Upper lobe of right lung (tissue), 1 donor: ENCODE measurements around the gene PTPRT. TPM values are rescaled to one million over a fixed set of nuclear protein-coding genes. Genes with fewer than 3 reads are reported as not detected.

Source experiments
- ATAC-seq: fragments of 200-7000 bp; cut with Tn5 transposase; one replicate; pipeline ENCODE4 v1.9.1; 2020; ENCODE audit warnings: mild to moderate bottlenecking, moderate library complexity
- DNase-seq: peaks from one replicate; pipeline ENCODE4 v3.0.0-alpha.2; 2020
- H3K27ac ChIP-seq: fragments of 200-600 bp; one replicate; pipeline ENCODE4 v1.8.0; 2022
- H3K27me3 ChIP-seq: fragments of 200-600 bp; one replicate; pipeline ENCODE4 v1.8.0; 2022; ENCODE audit warnings: mild to moderate bottlenecking
- H3K36me3 ChIP-seq: fragments of 200-600 bp; one replicate; pipeline ENCODE4 v1.8.0; 2022
- H3K4me1 ChIP-seq: fragments of 200-600 bp; one replicate; pipeline ENCODE4 v1.8.0; 2022
- H3K4me3 ChIP-seq: fragments of 200-600 bp; one replicate; pipeline ENCODE4 v1.8.0; 2022; ENCODE audit warnings: mild to moderate bottlenecking
- H3K9me3 ChIP-seq: fragments of 200-600 bp; one replicate; pipeline ENCODE4 v1.8.0; 2022
- intact Hi-C: fragments of 100-400 bp; cut with DNase I; formaldehyde crosslinking; loops from one replicate; pipeline ENCODE4 v1.11.0; 2022
- total RNA-seq: library from RNA; stranded (reverse); fragmentation: NEBNext Ultra II Directional; extraction: Animal tissue kit (Norgen Biotek cat#: 25700); gene quantifications from one replicate; pipeline ENCODE4 v1.2.1, GENCODE V29; 2021
- TF ChIP-seq, protein P1 (sequence below): fragments of 200-600 bp; IDR thresholded peaks from one replicate; pipeline ENCODE4 v1.8.0; 2022; ENCODE audit warnings: antibody characterized with exemption
- donor health status: DM: no; HTN: yes; CAD: no; lungs with severe emphysema.

PTPRT gene
- total RNA-seq, 1 donor from 2014 or later = 0.46 TPM

DNA sequence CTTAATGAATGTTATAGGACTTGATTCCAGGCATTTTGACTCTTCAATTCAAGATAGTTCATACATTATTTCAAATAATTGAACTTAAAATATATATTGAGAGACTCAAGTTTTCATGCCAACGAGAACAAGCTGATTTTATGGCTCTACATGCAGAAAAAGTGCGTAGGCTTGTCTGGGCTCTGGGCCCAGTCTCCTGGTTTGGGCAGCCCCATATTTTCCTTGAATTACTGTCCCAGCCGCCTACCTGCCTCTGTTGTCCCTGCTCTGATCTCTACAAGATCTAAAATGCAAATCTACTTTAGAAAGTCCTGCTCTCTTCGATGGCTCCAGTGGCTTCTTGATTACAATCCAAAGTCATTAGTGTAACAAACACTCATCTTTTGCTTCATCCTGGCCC lies 1034.1 kb downstream of the PTPRT start:
- Histone ChIP-seq H3K4me3 (no peak overlapping the region), H3K4me1 (no peaks in the 10 kb centered on the region), H3K27ac (no peak overlapping the region), H3K36me3 (no peaks in the 10 kb centered on the region), H3K27me3 (peaks cover 5% of the 10 kb centered on the region), H3K9me3 (no peaks in the 10 kb centered on the region)
- DNase-seq (no peak), ATAC-seq (no peak)
- TF ChIP-seq, protein P1, sequence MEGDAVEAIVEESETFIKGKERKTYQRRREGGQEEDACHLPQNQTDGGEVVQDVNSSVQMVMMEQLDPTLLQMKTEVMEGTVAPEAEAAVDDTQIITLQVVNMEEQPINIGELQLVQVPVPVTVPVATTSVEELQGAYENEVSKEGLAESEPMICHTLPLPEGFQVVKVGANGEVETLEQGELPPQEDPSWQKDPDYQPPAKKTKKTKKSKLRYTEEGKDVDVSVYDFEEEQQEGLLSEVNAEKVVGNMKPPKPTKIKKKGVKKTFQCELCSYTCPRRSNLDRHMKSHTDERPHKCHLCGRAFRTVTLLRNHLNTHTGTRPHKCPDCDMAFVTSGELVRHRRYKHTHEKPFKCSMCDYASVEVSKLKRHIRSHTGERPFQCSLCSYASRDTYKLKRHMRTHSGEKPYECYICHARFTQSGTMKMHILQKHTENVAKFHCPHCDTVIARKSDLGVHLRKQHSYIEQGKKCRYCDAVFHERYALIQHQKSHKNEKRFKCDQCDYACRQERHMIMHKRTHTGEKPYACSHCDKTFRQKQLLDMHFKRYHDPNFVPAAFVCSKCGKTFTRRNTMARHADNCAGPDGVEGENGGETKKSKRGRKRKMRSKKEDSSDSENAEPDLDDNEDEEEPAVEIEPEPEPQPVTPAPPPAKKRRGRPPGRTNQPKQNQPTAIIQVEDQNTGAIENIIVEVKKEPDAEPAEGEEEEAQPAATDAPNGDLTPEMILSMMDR = no peak
- intact Hi-C loops = no loop called here

DNA sequence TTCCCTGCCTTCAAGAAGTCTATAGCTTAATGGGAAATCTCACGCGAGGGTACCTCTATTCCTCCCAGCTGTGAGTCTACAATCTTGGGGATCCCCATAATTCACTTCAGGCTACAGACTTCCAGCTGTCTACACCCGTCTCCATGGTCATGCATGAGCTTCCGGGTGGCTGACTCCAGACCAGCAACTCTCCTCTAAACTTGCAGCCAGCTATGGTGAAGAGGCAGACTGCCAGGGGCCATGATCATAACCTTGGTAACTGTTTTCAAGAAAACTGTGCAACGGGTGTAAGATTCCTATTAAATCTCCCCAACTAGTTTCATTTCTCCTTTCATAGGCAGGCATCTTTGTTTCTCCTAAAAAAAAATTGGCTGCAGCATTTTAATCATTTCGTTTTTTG lies 1037.1 kb downstream of the PTPRT start:
- Histone ChIP-seq H3K4me1 (no peaks in the 10 kb centered on the region), H3K9me3 (no peaks in the 10 kb centered on the region), H3K4me3 (no peak overlapping the region), H3K27me3 (peaks cover 5% of the 10 kb centered on the region), H3K36me3 (no peaks in the 10 kb centered on the region), H3K27ac (no peak overlapping the region)
- TF ChIP-seq, protein P1 = no peak
- intact Hi-C loops = no loop called here
- ATAC-seq (no peak), DNase-seq (no peak)

DNA sequence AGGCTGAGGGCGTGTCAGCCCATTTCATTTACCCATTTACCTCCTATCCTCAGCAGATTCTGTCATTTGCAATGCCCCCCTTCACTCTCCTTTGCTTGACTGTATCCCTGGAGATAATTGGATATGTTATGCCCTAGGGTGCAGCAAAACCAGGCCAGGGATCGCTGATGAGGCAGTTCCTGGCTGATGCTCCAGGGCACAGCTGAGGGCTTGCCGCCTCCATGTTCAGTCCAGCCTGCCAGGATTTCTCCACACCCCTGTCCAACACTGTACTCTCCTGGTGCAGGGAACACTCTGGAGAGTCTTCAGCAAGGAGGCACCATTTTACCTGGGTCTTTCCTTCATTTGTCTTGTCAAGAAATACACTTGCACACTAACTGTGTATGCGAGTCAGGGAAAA lies 1039.5 kb downstream of the PTPRT start:
- DNase-seq = no peak
- H3K4me1 ChIP-seq = no peaks in the 10 kb centered on the region
- TF ChIP-seq, protein P1 = no peak
- no peaks in the 10 kb centered on the region for H3K36me3 ChIP-seq
- H3K27me3 ChIP-seq = no peaks in the 10 kb centered on the region
- intact Hi-C loops = no loop called here
- H3K9me3 ChIP-seq = no peaks in the 10 kb centered on the region
- ATAC-seq = no peak
- H3K27ac ChIP-seq = no peak overlapping the region
- H3K4me3 ChIP-seq = no peak overlapping the region

DNA sequence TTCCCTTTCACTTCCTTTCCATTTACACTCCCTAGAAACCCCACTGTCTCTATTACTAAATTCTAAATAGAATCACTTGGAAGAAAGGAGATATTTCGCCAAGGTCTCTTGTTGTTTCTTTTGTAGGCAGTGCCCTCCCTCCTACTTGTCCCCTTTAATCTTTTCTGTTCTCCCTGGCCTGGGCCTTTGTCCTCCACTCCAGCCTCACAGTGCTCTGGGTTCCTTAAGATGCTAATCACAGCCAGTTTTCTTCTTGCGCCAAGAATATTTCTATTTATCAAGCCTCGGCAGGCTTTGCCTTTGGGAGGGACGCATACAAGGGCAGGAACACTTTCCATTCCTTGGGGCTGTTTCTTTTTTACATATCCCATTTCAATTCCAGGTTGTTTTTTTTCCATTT lies 1051.0 kb downstream of the PTPRT start:
- H3K4me3 ChIP-seq = no peak overlapping the region
- DNase-seq = no peak
- H3K27me3 ChIP-seq = no peaks in the 10 kb centered on the region
- H3K36me3 ChIP-seq = no peaks in the 10 kb centered on the region
- ATAC-seq = no peak
- intact Hi-C loops = no loop called here
- TF ChIP-seq, protein P1 = no peak
- H3K4me1 ChIP-seq = no peaks in the 10 kb centered on the region
- no peak overlapping the region for H3K27ac ChIP-seq
- no peaks in the 10 kb centered on the region for H3K9me3 ChIP-seq

DNA sequence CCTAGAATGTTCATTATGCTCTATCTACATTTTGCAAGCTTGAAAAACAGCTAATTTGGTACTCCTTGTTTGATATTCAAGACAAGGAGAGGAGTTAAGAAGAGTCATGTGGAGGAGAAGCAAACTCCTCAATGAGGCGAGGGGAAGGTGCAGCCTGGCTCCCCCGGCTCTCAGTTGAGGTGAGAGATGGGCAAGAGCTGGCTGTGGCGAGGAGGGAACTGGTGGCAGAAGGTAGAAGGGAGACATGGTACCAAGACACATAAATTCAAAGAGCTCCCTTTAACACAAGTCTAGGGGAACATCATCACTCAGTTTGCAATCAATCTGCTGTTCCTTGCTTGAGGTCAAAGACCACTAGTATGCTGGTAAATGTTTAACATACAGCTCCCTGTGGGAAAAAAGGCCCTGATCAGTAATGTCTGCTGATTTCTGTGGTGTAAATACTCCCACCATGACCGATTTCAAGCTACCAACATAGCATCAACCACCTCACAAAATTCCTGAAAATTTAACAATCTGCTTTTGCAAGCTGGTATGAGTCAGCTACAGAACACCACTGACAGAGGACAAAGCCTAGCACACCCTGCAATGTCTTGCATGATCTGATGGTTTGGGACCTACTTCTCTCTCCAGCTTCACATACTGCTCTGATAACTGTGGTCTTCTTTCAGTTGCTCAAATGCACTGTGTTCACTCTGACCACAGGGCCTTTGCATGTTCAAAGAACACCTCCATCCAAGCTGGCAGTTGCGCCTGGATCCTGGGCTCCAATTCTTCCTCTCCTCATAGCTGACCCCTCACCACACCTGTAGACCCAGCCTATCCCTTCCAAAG lies 1055.2 kb downstream of the PTPRT start:
- intact Hi-C loops = no loop called here
- no peak for ATAC-seq
- Histone ChIP-seq H3K36me3 (no peaks in the 10 kb centered on the region), H3K4me1 (no peaks in the 10 kb centered on the region), H3K27me3 (no peaks in the 10 kb centered on the region), H3K9me3 (no peaks in the 10 kb centered on the region), H3K27ac (no peak overlapping the region), H3K4me3 (no peak overlapping the region)
- TF ChIP-seq, protein P1 = no peak
- DNase-seq = no peak
